GM23338 (cell line): ENCODE measurements around the gene XYLB.

Experiments used
- CREB1 ChIP-seq: fragments of 250-450 bp; sonication (Bioruptor Pico); IDR thresholded peaks from 2 replicates; pipeline ENCODE4 v1.5.0; 2020; ENCODE audit warnings: low read depth, mild to moderate bottlenecking, moderate library complexity
- CTCF ChIP-seq, 2 experiments: fragments of 200-600 bp in 1 of 2; sonication (generic) in 1 of 2; conservative IDR thresholded peaks; 2 replicates each; pipeline versions ENCODE4 v1.5.1 to v1.6.1; 2016 to 2017; ENCODE audit warnings: antibody characterized with exemption in 2 of 2, low read depth in 2 of 2, mild to moderate bottlenecking in 2 of 2, moderate library complexity in 1 of 2
- ETS1 ChIP-seq: IDR thresholded peaks from 2 replicates; pipeline ENCODE4 v1.6.1; 2016; ENCODE audit warnings: antibody characterized with exemption
- EZH2 ChIP-seq: fragments of 200-600 bp; sonication (generic); IDR thresholded peaks from one replicate; pipeline ENCODE4 v1.8.0; 2017; ENCODE audit warnings: antibody characterized with exemption, mild to moderate bottlenecking, low read depth; ENCODE audit not compliant: unreplicated experiment
- EZH2phosphoT487 ChIP-seq: fragments of 200-600 bp; sonication (generic); IDR thresholded peaks from one replicate; pipeline ENCODE4 v1.8.1; 2018; ENCODE audit warnings: antibody characterized with exemption; ENCODE audit not compliant: unreplicated experiment
- JUNB ChIP-seq: IDR thresholded peaks from one replicate; pipeline ENCODE4 v1.6.1; 2016; ENCODE audit warnings: antibody characterized with exemption; ENCODE audit not compliant: unreplicated experiment
- NANOG ChIP-seq: IDR thresholded peaks from 2 replicates; pipeline ENCODE4 v1.6.1; 2016; ENCODE audit warnings: antibody characterized with exemption, borderline replicate concordance
- POLR2AphosphoS5 ChIP-seq: IDR thresholded peaks from 2 replicates; pipeline ENCODE4 v1.6.1; 2016; ENCODE audit warnings: antibody characterized with exemption, low read depth
- REST ChIP-seq: IDR thresholded peaks from one replicate; pipeline ENCODE4 v1.6.1; 2018; ENCODE audit warnings: antibody characterized with exemption; ENCODE audit not compliant: unreplicated experiment
- ZNF114 ChIP-seq: fragments of 250-450 bp; sonication (Bioruptor Pico); IDR thresholded peaks from 2 replicates; pipeline ENCODE4 v1.5.0; 2020; ENCODE audit warnings: mild to moderate bottlenecking, moderate library complexity
- ZNF331 ChIP-seq: fragments of 250-450 bp; sonication (Bioruptor Pico); IDR thresholded peaks from 2 replicates; pipeline ENCODE4 v1.5.0; 2020; ENCODE audit warnings: low read depth, mild to moderate bottlenecking, moderate library complexity

- TF ChIP-seq NANOG (no peak), CTCF (conservative IDR thresholded peaks at IDR 0.05; ENCODE audit: low read depth in 2 of 2) (no peak), EZH2 (no peak), EZH2phosphoT487 (no peak), ETS1 (no peak), POLR2AphosphoS5 (no peak), ZNF331 (CRISPR knock-in tag) (no peak), ZNF114 (CRISPR knock-in tag) (no peak), JUNB (no peak), CREB1 (CRISPR knock-in tag) (no peak), REST (no peak)
Observed at GRCh38 chr3:38450853-38451252, 104.3 kb downstream of the XYLB start.
